Measurements from ENCODE around the gene PTPRH. TPM values are rescaled to one million over a fixed set of nuclear protein-coding genes. Genes with fewer than 3 reads are reported as not detected.
"Not testable (repeated sequence)": the region's sequence is repeated elsewhere in the genome, so short reads cannot be mapped to it uniquely, and the experiment has no call there.

Gene PTPRH
- total RNA-seq, 1 donor from 2014 or later, result under 0.01 TPM

GRCh38 chr19:55227241-55228014 lies 18.1 kb upstream of the PTPRH start:
- DNase-seq (ENCODE audit: low read depth in 2 of 2), result no peak

- DNase-seq (ENCODE audit: low read depth in 2 of 2), result no peak
Observed at GRCh38 chr19:55226788-55227187, 17.5 kb upstream of the PTPRH start.

GRCh38 chr19:55226273-55226672 lies 17.0 kb upstream of the PTPRH start:
- no peak for DNase-seq (ENCODE audit: low read depth in 2 of 2)

- DNase-seq (ENCODE audit: low read depth in 2 of 2), result no peak
Observed at GRCh38 chr19:55225415-55225958, 16.2 kb upstream of the PTPRH start.

- not testable (repeated sequence) for DNase-seq (ENCODE audit: low read depth in 2 of 2)
Observed at GRCh38 chr19:55224679-55225414, 15.5 kb upstream of the PTPRH start.

- no peak for DNase-seq (ENCODE audit: low read depth in 2 of 2)
Observed at GRCh38 chr19:55224038-55224665, 14.9 kb upstream of the PTPRH start.

- DNase-seq (ENCODE audit: low read depth in 2 of 2), result no peak
Observed at GRCh38 chr19:55223291-55224037, 14.2 kb upstream of the PTPRH start.

GRCh38 chr19:55220525-55220924 lies 11.2 kb upstream of the PTPRH start:
- DNase-seq (ENCODE audit: low read depth in 2 of 2), result no peak

GRCh38 chr19:55216461-55217198 lies 7.3 kb upstream of the PTPRH start:
- DNase-seq (ENCODE audit: low read depth in 2 of 2), result peak; percentile 96 to 99

- DNase-seq (ENCODE audit: low read depth in 2 of 2), result no peak
Observed at GRCh38 chr19:55213547-55213946, 4.2 kb upstream of the PTPRH start.

- peak; percentile 23 to 30 for DNase-seq (ENCODE audit: low read depth in 2 of 2)
Observed at GRCh38 chr19:55212447-55212846, 3.1 kb upstream of the PTPRH start.

- peak; percentile 28 to 88 for DNase-seq (ENCODE audit: low read depth in 2 of 2)
Observed at GRCh38 chr19:55209693-55210472, 582 bp upstream of the PTPRH start.

- peak; percentile 49 to 83 for DNase-seq (ENCODE audit: low read depth in 2 of 2)
Observed at GRCh38 chr19:55206664-55207500, 2.4 kb downstream of the PTPRH start.

- peak; percentile 21 to 53 for DNase-seq (ENCODE audit: low read depth in 2 of 2)
Observed at GRCh38 chr19:55202199-55202598, 7.1 kb downstream of the PTPRH start.

- no peak for DNase-seq (ENCODE audit: low read depth in 2 of 2)
Observed at GRCh38 chr19:55199620-55200204, 9.6 kb downstream of the PTPRH start.

- DNase-seq (ENCODE audit: low read depth in 2 of 2), result no peak
Observed at GRCh38 chr19:55198651-55199050, 10.7 kb downstream of the PTPRH start.

GRCh38 chr19:55197528-55197927 lies 11.8 kb downstream of the PTPRH start:
- peak; percentile 26 to 45 for DNase-seq (ENCODE audit: low read depth in 2 of 2)

- no peak for DNase-seq (ENCODE audit: low read depth in 2 of 2)
Observed at GRCh38 chr19:55196803-55197202, 12.5 kb downstream of the PTPRH start.

- no peak for DNase-seq (ENCODE audit: low read depth in 2 of 2)
Observed at GRCh38 chr19:55193481-55193880, 15.8 kb downstream of the PTPRH start.

All from lung microvascular endothelial cell (primary cell).